ENCODE measurements around the gene SEPHS2.

SEPHS2 gene

GRCh38 chr16:30443631-30444030, 2.0 kb downstream of the SEPHS2 start:
- no peak for TF ChIP-seq CTCF (IDR thresholded peaks at IDR 0.05; ENCODE audit: low read depth, low read length, missing control alignments)
- no peak for DNase-seq (ENCODE audit: low read depth)
- no peak overlapping the region for H3K4me3 ChIP-seq (ENCODE audit: low read depth, low read length)

- H3K4me3 ChIP-seq (ENCODE audit: low read depth, low read length), result no peak overlapping the region
- DNase-seq (ENCODE audit: low read depth), result no peak
- no peak for TF ChIP-seq CTCF (IDR thresholded peaks at IDR 0.05; ENCODE audit: low read depth, low read length, missing control alignments)
Observed at GRCh38 chr16:30439720-30440348, 5.8 kb downstream of the SEPHS2 start.

- H3K4me3 ChIP-seq (ENCODE audit: low read depth, low read length), result no peak overlapping the region
- DNase-seq (ENCODE audit: low read depth), result no peak
- no peak for TF ChIP-seq CTCF (IDR thresholded peaks at IDR 0.05; ENCODE audit: low read depth, low read length, missing control alignments)
Observed at GRCh38 chr16:30438835-30439234, 6.8 kb downstream of the SEPHS2 start.

GRCh38 chr16:30437511-30438046, 8.1 kb downstream of the SEPHS2 start:
- no peak overlapping the region for H3K4me3 ChIP-seq (ENCODE audit: low read depth, low read length)
- TF ChIP-seq CTCF (IDR thresholded peaks at IDR 0.05; ENCODE audit: low read depth, low read length, missing control alignments), result no peak
- no peak for DNase-seq (ENCODE audit: low read depth)

GRCh38 chr16:30434852-30435251, 10.8 kb downstream of the SEPHS2 start:
- no peak for DNase-seq (ENCODE audit: low read depth)
- no peak for TF ChIP-seq CTCF (IDR thresholded peaks at IDR 0.05; ENCODE audit: low read depth, low read length, missing control alignments)
- H3K4me3 ChIP-seq (ENCODE audit: low read depth, low read length), result no peak overlapping the region

- no peak overlapping the region for H3K4me3 ChIP-seq (ENCODE audit: low read depth, low read length)
- no peak for DNase-seq (ENCODE audit: low read depth)
- no peak for TF ChIP-seq CTCF (IDR thresholded peaks at IDR 0.05; ENCODE audit: low read depth, low read length, missing control alignments)
Observed at GRCh38 chr16:30430428-30430970, 15.2 kb downstream of the SEPHS2 start.
